K562 (cell line): ENCODE measurements around the gene OPA1. TPM values are rescaled to one million over a fixed set of nuclear protein-coding genes. Genes with fewer than 3 reads are reported as not detected.

Experiments used
- ATAC-seq: fragments of 200-7000 bp; cut with Tn5 transposase; 3 replicates; pipeline ENCODE4 v1.9.1; 2020; ENCODE audit warnings: moderate library complexity
- BruUV-seq: library from RNA; stranded (reverse); fragments of 400-500 nt; replicated peaks from 2 replicates; lab custom pipeline; 2021; lab: Mats Ljungman, UMichigan
- CTCF ChIA-PET: fragments of 300-600 bp; formaldehyde crosslinking; extraction: SDS; loops from one replicate; lab custom pipeline; 2021; ENCODE audit warnings: low intra/inter-chr PET ratio; lab: Yijun Ruan, JAX
- POLR2A ChIA-PET: fragments of 300-600, 350-650 bp; sonication (Branson Sonifier 250); formaldehyde crosslinking; extraction: SDS; loops from one replicate; lab custom pipeline; 2021; ENCODE audit warnings: antibody characterized with exemption, inconsistent platforms; lab: Yijun Ruan, JAX
- DNase-seq, 4 experiments: peaks; one replicate each; pipeline versions ENCODE4 v3.0.0 to v3.0.0-alpha.2; 2011 to 2018; ENCODE audit warnings: low spot score in 3 of 4, mixed read lengths in 3 of 4; ENCODE audit errors: extremely low read depth in 1 of 4
- FAIRE-seq: peaks from 2 replicates; lab custom pipeline; 2011; peaks lifted over from hg19 to GRCh38; lab: Jason Lieb, UNC
- H2AFZ ChIP-seq: 2 replicates; pipeline ENCODE4 v1.6.0; 2011; ENCODE audit warnings: low read depth, low read length, control low read depth, inconsistent platforms
- H3K27ac ChIP-seq: fragments of 200-600 bp; 3 replicates; pipeline ENCODE4 v1.8.0; 2011; ENCODE audit warnings: low read depth, mild to moderate bottlenecking, control low read depth, inconsistent platforms, low read length, moderate library complexity, mixed read lengths; ENCODE audit errors: extremely low read depth
- H3K27me3 ChIP-seq, 2 experiments: fragments of 300-600 bp in 1 of 2; 2 replicates in 1 of 2; 3 replicates in 1 of 2; pipeline versions ENCODE4 v1.6.0 to v1.8.0; 2011; ENCODE audit warnings: inconsistent platforms in 2 of 2, low read length in 2 of 2, mild to moderate bottlenecking in 1 of 2, mixed read lengths in 1 of 2, moderate library complexity in 1 of 2; ENCODE audit not compliant: control insufficient read depth in 2 of 2, insufficient read depth in 2 of 2
- H3K36me3 ChIP-seq: fragments of 300-600 bp; 3 replicates; pipeline ENCODE4 v1.8.0; 2011; ENCODE audit warnings: mild to moderate bottlenecking, low read length, inconsistent platforms; ENCODE audit not compliant: control insufficient read depth, insufficient read depth
- H3K4me1 ChIP-seq, 2 experiments: fragments of 200-600 bp in 1 of 2; replicated peaks in 1 of 2; 2 replicates in 1 of 2; 3 replicates in 1 of 2; pipeline versions ENCODE4 v1.5.1 to v1.8.0; 2011; ENCODE audit warnings: inconsistent platforms in 2 of 2, low read length in 2 of 2, mild to moderate bottlenecking in 1 of 2, mixed read lengths in 1 of 2, moderate library complexity in 1 of 2; ENCODE audit not compliant: control insufficient read depth in 2 of 2, insufficient read depth in 2 of 2
- H3K4me2 ChIP-seq: 2 replicates; pipeline ENCODE4 v1.6.1; 2011; ENCODE audit warnings: low read length, control low read depth, inconsistent platforms, mixed read lengths; ENCODE audit not compliant: insufficient read depth
- H3K4me3 ChIP-seq: fragments of 200-600 bp; sonication (generic), shearing (Covaris generic); 2 replicates; pipeline ENCODE4 v1.5.1; 2016; ENCODE audit warnings: control low read depth, inconsistent platforms
- H3K79me2 ChIP-seq: fragments of 200-600 bp; 3 replicates; pipeline ENCODE4 v1.8.0; 2011; ENCODE audit warnings: low read length, inconsistent platforms; ENCODE audit not compliant: control insufficient read depth, insufficient read depth
- H3K9ac ChIP-seq, 2 experiments: 2 replicates each; pipeline versions ENCODE4 v1.6.0 to v1.6.1; 2011; ENCODE audit warnings: low read depth in 2 of 2, low read length in 2 of 2, control low read depth in 1 of 2, inconsistent platforms in 1 of 2, mild to moderate bottlenecking in 1 of 2, mixed read lengths in 1 of 2; ENCODE audit not compliant: insufficient read depth in 1 of 2
- H3K9me1 ChIP-seq: one replicate; pipeline ENCODE4 v1.6.0; 2011; ENCODE audit warnings: inconsistent platforms, mild to moderate bottlenecking, low read length, moderate library complexity; ENCODE audit not compliant: control insufficient read depth, insufficient read depth
- H3K9me3 ChIP-seq: replicated peaks from 2 replicates; pipeline ENCODE4 v1.5.1; 2011; ENCODE audit warnings: low read depth, low read length, inconsistent platforms; ENCODE audit not compliant: control insufficient read depth, insufficient read depth
- H4K20me1 ChIP-seq: replicated peaks from 2 replicates; pipeline ENCODE4 v1.6.1; 2011; ENCODE audit warnings: low read length, inconsistent platforms, mixed read lengths; ENCODE audit not compliant: control insufficient read depth, insufficient read depth
- CBX3 ChIP-seq, 2 experiments: IDR thresholded peaks; 1 replicate in 1 of 2; 2 replicates in 1 of 2; pipeline ENCODE4 v1.6.1; 2012; ENCODE audit warnings: inconsistent platforms in 2 of 2, low read length in 2 of 2, borderline replicate concordance in 1 of 2, control low read depth in 1 of 2
- CBX5 ChIP-seq: IDR thresholded peaks from 2 replicates; pipeline ENCODE4 v1.6.1; 2014; ENCODE audit warnings: low read depth, borderline replicate concordance
- CTCFL ChIP-seq: IDR thresholded peaks from 2 replicates; pipeline ENCODE4 v1.6.1; 2011; ENCODE audit warnings: borderline replicate concordance, low read depth, mild to moderate bottlenecking, moderate library complexity, low read length; ENCODE audit not compliant: insufficient read depth, poor library complexity, severe bottlenecking
- HEY1 ChIP-seq: fragments of 250-450 bp; sonication (Bioruptor Pico); IDR thresholded peaks from 2 replicates; pipeline ENCODE4 v1.5.0; 2020; ENCODE audit warnings: mild to moderate bottlenecking, moderate library complexity, borderline replicate concordance
- PCBP2 ChIP-seq: fragments of 200-400 bp; formaldehyde crosslinking; IDR thresholded peaks from 2 replicates; pipeline ENCODE4 v1.6.1; 2018; ENCODE audit warnings: low read length, low read depth, mild to moderate bottlenecking, moderate library complexity; ENCODE audit not compliant: poor library complexity, severe bottlenecking
- SREBF1 ChIP-seq: fragments of 150-350 bp; IDR thresholded peaks from 2 replicates; pipeline ENCODE4 v1.6.1; 2014; ENCODE audit warnings: antibody characterized with exemption, low read depth, low read length, borderline replicate concordance
- ZNF609 ChIP-seq: sonication (generic); formaldehyde crosslinking; IDR thresholded peaks from 2 replicates; pipeline ENCODE4 v1.8.1; 2023; ENCODE audit warnings: missing genetic modification reagents, mild to moderate bottlenecking, borderline replicate concordance
- WGBS: fragments of 100-300 bp; shearing (Covaris generic); methylation state at CpG from one replicate; pipeline ENCODE4 v1.1.6; 2016; ENCODE audit warnings: low coverage, mixed read lengths; ENCODE audit not compliant: insufficient coverage; ENCODE audit errors: missing lambda C conversion rate; 5-methylcytosine and 5-hydroxymethylcytosine counted together
- in situ Hi-C: fragments of 300-500 bp; cut with MboI; formaldehyde crosslinking; loops from 4 replicates; pipeline ENCODE4 v1.15.0; 2018; ENCODE audit warnings: inconsistent platforms, mixed read lengths
- intact Hi-C: fragments of 100-400 bp; cut with micrococcal nuclease; formaldehyde crosslinking; loops from 2 replicates; pipeline ENCODE4 v1.14.2; 2022
- polyA plus RNA-seq, 8 experiments: library from polyadenylated mRNA; depleted of rRNA in 4 of 8; stranded (reverse) in 5 of 8; unstranded in 3 of 8; fragments of >200 nt; fragmentation: Nextera tagmentation in 2 of 8; fragmentation: Illumina TruSeq in 1 of 8; extraction: Ambion mirVana in 2 of 8; extraction: Trizol in 1 of 8; gene quantifications; 2 replicates each; pipeline versions ENCODE4 v1.2.1 to v1.2.3, GENCODE V29; 2011 to 2014; ENCODE audit warnings: inconsistent platforms in 1 of 8, missing spikeins in 1 of 8
- total RNA-seq, 7 experiments: library from RNA; depleted of rRNA in 6 of 7; stranded (reverse); fragments of >200 nt in 6 of 7; fragmentation: Illumina TruSeq in 2 of 7; extraction: Trizol in 2 of 7; gene quantifications; 2 replicates each; pipeline versions ENCODE4 v1.2.1 to v1.2.3, GENCODE V29; 2011 to 2021; ENCODE audit warnings: low replicate concordance in 1 of 7
- TF ChIP-seq, protein P1 (sequence below): sonication (generic); formaldehyde crosslinking; IDR thresholded peaks from 2 replicates; pipeline ENCODE4 v1.8.0; 2022; ENCODE audit warnings: mild to moderate bottlenecking, missing genetic modification reagents

Gene OPA1
- total and polyA plus RNA-seq, 9 of the 15 experiments (the other 6 are each of a cell fraction or from before 2014, with no cell fraction given): 19.7 to 127 (median 94.7) TPM

GRCh38 chr3:193560091-193560490, 32.9 kb upstream of the OPA1 start (continued):
- TF ChIP-seq, protein P1, sequence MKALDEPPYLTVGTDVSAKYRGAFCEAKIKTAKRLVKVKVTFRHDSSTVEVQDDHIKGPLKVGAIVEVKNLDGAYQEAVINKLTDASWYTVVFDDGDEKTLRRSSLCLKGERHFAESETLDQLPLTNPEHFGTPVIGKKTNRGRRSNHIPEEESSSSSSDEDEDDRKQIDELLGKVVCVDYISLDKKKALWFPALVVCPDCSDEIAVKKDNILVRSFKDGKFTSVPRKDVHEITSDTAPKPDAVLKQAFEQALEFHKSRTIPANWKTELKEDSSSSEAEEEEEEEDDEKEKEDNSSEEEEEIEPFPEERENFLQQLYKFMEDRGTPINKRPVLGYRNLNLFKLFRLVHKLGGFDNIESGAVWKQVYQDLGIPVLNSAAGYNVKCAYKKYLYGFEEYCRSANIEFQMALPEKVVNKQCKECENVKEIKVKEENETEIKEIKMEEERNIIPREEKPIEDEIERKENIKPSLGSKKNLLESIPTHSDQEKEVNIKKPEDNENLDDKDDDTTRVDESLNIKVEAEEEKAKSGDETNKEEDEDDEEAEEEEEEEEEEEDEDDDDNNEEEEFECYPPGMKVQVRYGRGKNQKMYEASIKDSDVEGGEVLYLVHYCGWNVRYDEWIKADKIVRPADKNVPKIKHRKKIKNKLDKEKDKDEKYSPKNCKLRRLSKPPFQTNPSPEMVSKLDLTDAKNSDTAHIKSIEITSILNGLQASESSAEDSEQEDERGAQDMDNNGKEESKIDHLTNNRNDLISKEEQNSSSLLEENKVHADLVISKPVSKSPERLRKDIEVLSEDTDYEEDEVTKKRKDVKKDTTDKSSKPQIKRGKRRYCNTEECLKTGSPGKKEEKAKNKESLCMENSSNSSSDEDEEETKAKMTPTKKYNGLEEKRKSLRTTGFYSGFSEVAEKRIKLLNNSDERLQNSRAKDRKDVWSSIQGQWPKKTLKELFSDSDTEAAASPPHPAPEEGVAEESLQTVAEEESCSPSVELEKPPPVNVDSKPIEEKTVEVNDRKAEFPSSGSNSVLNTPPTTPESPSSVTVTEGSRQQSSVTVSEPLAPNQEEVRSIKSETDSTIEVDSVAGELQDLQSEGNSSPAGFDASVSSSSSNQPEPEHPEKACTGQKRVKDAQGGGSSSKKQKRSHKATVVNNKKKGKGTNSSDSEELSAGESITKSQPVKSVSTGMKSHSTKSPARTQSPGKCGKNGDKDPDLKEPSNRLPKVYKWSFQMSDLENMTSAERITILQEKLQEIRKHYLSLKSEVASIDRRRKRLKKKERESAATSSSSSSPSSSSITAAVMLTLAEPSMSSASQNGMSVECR (CRISPR knock-in tag): no peak

- H3K9me1 ChIP-seq: no peaks in the 10 kb centered on the region
- H3K9ac ChIP-seq: no peak overlapping the region
- DNase-seq (no peak), ATAC-seq (no peak), FAIRE-seq (no peak)
- ChIA-PET POLR2A (interaction anchor here (0.6 to 1.2 kb wide), 2 partner anchors 8 to 725 kb away, joined by 3 read pairs; no protein-coding TSS in a partner anchor), CTCF (no interaction called here)
- H3K79me2 ChIP-seq: no peaks in the 10 kb centered on the region
- in situ Hi-C loops: loop anchor here (10.0 to 25.0 kb wide), 2 partner anchors 746 to 999 kb away; no protein-coding TSS in a partner anchor
- intact Hi-C loops: no loop called here
- no peak overlapping the region for H3K4me3 ChIP-seq
- no peak overlapping the region for H3K4me2 ChIP-seq
- no peaks in the 10 kb centered on the region for H3K36me3 ChIP-seq
- no peaks in the 10 kb centered on the region for H3K4me1 ChIP-seq
- H4K20me1 ChIP-seq: no peaks in the 10 kb centered on the region
- BruUV-seq: no TSS peak
- peaks cover 0 to 13% of the 10 kb centered on the region in 2 experiments; a peak in 3 of 5 replicates for H3K27me3 ChIP-seq
- no peak overlapping the region for H2AFZ ChIP-seq
- no peaks in the 10 kb centered on the region for H3K9me3 ChIP-seq
- 3% methylated on average over 4 of the region's 4 CpGs for WGBS
- H3K27ac ChIP-seq: no peak overlapping the region
- TF ChIP-seq SREBF1: no peak
- no peak for TF ChIP-seq CTCFL
- no peak for TF ChIP-seq HEY1 (CRISPR knock-in tag)
- no peak for TF ChIP-seq PCBP2
- no peak for TF ChIP-seq CBX5
- TF ChIP-seq CBX3 (IDR thresholded peaks at IDR 0.05; ENCODE audit: borderline replicate concordance in 1 of 2, low read length in 2 of 2): no peak
- no peak for TF ChIP-seq ZNF609 (CRISPR knock-in tag)
Measured at GRCh38 chr3:193560870-193561269, 32.1 kb upstream of the OPA1 start.
